HG03342 (cell line): ENCODE data around the gene SEPTIN5.
"Not testable (repeated sequence)": the region's sequence is repeated elsewhere in the genome, so short reads cannot be mapped to it uniquely, and the experiment has no call there.

Experiments used
- ATAC-seq: cut with Tn5 transposase; IDR thresholded peaks from one replicate; pipeline ENCODE4 v1.9.1; 2021; ENCODE audit warnings: mild to moderate bottlenecking, moderate library complexity; ENCODE audit not compliant: unreplicated experiment

Gene SEPTIN5

DNA sequence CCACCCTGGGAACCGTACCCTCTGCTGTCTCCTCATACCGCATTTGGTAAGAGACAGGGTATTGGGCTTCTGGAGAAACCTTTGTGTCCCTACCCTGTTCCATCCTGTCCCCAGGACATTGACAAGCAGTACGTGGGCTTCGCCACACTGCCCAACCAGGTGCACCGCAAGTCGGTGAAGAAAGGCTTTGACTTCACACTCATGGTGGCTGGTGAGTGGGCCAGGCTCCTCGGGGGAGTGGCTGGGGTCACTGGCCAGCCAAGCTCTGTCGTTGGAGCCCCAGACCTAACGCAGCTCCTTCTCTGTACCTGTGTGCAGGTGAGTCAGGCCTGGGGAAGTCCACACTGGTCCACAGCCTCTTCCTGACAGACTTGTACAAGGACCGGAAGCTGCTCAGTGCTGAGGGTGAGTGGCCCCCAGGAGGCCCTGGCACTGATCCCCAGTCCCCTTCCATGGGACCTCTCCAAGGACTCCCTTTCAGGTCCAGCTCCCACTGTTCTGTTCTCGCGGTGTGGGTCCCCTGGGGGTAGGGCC is 5.3 kb downstream of the SEPTIN5 start:
- ATAC-seq = no peak

DNA sequence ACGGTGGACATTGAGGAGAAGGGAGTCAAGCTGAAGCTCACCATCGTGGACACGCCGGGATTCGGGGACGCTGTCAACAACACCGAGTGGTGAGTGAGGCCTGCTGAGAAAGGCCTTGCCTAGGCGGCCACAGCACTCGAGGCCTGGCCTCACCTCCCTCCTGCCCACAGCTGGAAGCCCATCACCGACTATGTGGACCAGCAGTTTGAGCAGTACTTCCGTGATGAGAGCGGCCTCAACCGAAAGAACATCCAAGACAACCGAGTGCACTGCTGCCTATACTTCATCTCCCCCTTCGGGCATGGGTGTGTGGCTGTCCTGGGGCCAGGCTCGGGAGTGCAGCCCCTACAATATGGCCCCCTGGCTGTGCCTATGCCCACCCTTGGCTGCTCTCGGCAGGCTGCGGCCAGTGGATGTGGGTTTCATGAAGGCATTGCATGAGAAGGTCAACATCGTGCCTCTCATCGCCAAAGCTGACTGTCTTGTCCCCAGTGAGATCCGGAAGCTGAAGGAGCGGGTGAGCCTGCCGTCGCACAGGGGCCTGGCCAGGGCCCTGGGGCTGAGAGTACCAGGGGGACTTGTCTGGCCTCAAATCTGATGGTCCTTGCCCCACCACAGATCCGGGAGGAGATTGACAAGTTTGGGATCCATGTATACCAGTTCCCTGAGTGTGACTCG is 6.0 kb downstream of the SEPTIN5 start:
- ATAC-seq = no peak

DNA sequence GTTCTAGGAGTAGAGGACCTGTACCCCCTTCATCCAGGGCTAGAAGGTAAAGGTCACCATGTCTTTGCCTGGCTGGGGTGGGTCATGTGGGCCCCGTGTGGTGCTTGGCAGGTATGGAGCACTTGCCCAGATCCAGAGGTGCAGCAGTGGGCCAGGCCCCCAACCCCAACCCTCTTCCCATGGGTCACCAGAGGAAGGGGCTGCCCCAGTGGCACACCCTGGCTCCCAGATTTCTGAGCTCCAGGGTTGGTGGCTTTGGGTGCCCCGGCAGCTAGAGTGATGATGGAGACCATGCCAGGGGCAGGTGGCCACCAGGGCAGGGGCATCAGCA is 6.7 kb downstream of the SEPTIN5 start:
- no peak for ATAC-seq

DNA sequence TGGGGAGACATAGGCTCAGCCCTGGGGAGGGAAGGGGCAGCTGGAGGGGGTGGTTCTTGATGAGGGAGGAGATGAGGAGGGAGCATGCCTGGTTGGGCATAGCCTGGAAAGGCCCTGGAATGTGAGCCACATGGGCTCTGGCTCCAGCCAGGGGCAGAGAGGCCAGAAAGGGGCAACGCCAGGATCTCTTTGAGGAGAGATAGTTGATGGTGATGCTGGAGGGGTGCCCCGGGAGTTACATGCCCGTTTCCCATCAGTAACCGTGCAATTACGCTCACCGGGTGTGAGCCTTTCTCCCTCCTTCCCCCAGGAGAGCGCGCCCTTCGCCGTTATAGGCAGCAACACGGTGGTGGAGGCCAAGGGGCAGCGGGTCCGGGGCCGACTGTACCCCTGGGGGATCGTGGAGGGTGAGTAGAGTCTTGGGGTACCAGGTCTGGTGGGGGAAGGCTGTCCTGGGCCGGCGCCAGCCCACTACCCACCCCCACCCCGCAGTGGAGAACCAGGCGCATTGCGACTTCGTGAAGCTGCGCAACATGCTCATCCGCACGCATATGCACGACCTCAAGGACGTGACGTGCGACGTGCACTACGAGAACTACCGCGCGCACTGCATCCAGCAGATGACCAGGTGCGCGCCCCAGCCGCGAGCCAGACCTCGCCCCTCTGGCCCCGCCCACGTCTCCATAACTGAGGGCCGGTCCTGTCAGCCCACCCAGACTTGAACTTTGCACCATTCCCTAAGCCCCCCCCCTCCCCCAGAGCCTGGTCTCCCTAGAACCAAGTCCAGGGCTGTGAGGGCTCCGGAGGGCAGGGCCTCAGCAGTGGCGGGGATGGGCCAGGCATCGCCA is 7.3 kb downstream of the SEPTIN5 start:
- no peak for ATAC-seq

DNA sequence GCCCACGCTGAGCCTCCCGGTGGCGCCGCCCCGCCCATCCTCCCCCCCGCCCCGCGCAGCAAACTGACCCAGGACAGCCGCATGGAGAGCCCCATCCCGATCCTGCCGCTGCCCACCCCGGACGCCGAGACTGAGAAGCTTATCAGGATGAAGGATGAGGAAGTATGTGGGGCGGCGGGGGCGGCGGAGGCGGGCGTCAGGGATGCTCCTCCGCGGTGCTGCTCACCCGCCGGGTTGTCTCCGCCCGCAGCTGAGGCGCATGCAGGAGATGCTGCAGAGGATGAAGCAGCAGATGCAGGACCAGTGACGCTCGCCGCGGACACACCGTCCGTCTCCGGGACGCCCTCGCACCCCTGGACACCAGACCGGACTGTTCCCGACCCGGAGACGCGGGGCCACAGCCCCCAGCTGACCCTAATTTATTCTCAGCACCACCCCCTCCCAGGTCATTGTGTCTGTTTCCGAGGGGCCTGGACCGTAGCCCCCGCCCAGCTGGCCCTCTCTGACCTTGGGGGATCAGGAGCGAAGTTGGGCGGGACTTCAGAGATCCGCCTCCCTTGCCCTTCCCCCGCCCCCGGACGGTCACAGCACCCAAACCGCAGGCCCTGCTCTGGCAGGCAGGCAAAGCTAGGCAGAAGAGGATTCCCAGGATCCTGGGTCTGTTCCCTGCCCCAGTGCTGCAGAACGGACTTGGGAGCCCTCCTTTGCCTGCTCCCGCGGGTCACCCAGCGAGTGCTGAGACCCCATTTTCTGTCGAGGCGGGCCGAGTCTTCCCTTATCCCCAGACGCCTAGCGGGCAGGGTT is 8.1 kb downstream of the SEPTIN5 start:
- ATAC-seq = no peak

DNA sequence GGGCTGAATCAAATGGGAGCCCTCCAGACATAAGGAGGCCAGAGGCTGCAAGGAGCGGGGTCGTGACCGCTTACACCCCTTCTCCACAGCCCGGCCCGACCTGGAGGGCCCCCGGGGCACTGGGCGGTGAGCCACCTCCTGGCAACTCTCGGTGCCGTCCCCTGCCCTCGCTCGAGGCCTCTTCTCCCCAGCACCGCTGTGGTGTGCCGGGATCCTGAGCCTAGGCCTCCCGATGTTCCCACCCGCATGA is 8.6 kb downstream of the SEPTIN5 start:
- ATAC-seq = no peak

DNA sequence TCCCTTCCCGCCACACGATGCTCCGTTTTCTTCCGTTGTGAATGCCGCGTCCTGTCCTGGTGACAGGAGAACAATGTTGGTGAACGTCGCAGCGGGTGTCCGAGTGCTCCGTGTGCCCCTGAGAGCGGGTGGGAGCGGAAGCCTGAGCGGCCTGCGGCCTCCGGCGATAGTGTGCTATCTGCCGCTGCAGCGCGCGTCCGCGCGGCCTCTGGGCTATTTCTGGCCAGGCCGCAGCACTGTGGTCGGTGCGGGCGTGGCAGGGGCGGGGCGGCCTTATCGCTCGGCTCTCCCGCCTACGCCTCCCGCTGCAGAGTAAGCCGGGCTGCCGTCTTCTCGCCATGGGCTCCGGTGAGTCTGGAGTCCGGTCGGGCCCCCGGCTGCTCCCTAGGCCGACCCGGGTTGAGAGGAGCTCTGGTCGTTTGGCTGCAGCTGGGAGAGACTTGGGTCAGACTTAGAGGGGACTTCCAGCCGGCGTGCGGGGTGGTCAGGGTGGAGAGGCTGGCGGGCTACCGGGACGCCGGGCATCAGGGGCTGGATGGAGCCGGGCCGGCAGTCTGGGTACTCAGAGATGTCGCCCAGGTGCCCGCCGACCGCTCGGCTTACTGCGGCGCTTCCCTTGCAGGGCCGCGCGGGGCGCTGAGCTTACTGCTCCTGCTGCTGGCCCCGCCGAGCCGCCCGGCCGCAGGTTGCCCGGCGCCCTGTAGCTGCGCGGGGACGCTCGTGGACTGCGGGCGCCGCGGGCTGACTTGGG is 9.1 kb downstream of the SEPTIN5 start, which contains the start of gene GP1BB:
TSS of gene GP1BB (plus strand) at position 308 of the 751 bp plus-strand sequence. CDS start at position 339, 31 bp downstream.
- no peak for ATAC-seq

DNA sequence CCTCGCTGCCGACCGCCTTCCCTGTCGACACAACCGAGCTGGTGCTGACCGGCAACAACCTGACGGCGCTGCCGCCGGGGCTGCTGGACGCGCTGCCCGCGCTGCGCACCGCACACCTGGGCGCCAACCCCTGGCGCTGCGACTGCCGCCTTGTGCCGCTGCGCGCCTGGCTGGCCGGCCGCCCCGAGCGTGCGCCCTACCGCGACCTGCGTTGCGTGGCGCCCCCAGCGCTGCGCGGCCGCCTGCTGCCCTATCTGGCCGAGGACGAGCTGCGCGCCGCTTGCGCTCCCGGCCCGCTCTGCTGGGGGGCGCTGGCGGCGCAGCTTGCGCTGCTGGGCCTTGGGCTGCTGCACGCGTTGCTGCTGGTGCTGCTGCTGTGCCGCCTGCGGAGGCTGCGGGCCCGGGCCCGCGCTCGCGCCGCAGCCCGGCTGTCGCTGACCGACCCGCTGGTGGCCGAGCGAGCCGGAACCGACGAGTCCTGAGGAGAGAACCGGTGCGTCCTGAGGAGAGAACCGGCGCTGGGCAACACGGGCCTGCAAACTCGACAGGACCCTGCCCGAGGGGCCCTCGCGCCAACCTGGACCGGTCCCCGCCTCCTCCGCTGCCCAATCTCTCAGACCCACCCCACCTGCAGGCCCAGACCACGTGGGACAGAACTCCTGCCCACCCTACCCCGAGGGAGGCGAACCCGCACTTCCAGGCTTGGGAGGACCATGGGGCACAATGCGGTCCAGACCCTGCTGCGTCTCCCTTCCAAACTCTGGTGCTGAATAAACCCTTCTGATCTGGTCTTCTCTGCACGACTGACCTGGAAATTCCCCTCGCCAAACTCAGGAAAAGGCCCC is 9.9 kb downstream of the SEPTIN5 start:
- ATAC-seq = no peak

DNA sequence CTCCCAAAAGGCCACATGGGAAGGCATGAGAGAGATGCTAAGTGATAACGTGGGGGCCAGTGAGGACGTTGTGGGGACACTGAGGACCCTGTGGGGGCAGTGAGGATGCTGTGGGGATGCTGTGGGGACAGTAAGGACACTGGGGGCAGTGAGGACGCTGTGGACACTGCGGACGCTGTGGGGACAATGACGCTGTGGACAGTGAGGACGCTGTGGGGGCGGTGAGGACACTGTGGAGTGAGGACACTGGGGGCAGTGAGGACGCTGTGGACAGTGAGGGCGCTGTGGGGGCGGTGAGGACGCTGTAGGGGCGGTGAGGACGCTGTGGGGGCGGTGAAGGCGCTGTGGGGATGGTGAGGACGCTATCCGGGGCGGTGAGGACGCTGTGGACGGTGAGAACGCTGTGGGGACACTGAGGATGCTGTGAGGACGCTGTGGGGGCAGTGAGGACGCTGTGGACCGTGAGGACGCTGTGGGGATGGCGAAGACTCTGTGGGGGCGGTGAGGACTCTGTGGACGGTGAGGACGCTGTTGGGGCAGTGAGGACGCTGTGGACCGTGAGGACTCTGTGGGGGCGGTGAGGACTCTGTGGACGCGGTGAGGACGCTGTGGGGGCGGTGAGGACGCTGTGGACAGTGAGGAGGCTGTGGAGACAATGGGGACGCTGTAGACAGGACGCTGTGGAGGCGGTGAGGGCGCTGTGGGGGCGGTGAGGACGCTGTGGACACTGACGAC is 10.8 kb downstream of the SEPTIN5 start:
- no peak for ATAC-seq

DNA sequence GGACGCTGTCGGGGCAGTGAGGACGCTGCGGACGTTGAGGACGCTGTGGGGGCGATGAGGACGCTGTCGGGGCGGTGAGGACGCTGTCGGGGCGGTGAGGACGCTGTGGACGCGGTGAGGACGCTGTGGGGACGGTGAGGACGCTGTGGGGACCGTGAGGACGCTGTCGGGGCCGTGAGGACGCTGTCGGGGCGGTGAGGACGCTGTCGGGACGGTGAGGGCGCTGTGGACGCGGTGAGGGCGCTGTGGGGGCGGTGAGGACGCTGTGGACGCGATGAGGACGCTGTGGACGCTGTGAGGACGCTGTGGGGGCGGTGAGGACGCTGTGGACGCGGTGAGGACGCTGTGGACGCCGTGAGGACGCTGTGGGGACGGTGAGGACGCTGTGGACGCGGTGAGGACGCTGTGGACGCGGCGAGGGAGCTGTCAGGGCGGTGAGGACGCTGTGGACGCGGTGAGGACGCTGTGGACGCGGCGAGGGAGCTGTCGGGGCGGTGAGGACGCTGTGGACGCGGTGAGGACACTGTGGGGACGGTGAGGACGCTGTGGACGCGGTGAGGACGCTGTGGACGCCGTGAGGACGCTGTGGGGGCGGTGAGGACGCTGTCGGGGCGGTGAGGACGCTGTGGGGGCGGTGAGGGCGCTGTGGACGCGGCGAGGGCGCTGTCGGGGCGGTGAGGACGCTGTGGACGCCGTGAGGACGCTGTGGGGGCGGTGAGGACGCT is 11.9 kb downstream of the SEPTIN5 start:
- ATAC-seq = not testable (repeated sequence)

DNA sequence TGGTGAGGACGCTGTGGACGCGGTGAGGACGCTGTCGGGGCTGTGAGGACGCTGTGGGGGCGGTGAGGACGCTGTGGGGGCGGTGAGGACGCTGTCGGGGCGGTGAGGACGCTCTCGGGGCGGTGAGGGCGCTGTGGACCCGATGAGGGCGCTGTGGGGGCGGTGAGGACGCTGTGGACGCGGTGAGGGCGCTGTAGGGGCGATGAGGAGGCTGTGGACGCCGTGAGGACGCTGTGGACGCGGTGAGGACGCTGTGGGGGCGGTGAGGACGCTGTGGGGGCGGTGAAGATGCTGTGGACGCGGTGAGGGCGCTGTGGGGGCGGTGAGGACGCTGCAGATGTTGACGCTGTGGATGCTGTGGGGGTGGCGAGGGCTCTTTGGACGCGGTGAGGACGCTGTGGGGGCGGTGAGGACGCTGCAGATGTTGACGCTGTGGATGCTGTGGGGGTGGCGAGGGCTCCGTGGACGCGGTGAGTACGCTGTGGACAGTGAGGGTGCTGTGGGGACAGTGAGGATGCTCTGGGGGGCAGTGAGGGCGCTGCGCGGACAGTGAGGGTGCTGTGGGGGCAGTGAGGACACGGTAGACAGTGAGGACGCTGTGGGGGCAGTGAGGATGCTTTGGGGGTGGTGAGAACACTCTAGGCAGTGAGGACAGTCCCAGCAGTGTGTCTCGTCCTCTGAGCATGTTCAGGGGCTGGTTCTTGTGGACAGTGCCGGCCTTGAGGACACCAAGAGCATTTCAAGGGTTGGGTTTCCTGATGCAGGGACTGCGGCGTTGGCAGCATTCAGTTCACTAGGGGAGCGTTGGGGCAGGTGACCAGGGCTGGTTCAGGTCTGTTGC is 13.2 kb downstream of the SEPTIN5 start:
- no peak for ATAC-seq

DNA sequence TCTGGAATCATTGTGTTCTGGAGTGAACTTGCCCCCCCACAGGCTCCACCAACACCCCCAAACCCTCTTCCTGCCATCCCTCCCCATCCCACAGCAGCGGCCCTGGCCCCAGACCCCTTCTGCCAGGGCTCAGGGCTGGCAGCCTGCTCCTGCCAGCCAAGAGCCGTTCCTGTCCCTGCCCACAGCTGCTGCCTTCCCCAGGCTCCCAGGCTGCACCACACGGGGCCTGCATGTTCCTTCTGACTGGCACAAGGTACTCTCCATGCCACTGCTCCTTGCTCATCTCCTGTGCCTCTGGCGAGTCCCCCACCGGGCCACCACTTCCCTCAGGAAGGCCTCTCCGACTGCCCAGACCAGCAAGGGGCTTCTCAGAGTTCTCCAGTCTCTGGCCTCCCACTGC is 14.0 kb downstream of the SEPTIN5 start:
- no peak for ATAC-seq

DNA sequence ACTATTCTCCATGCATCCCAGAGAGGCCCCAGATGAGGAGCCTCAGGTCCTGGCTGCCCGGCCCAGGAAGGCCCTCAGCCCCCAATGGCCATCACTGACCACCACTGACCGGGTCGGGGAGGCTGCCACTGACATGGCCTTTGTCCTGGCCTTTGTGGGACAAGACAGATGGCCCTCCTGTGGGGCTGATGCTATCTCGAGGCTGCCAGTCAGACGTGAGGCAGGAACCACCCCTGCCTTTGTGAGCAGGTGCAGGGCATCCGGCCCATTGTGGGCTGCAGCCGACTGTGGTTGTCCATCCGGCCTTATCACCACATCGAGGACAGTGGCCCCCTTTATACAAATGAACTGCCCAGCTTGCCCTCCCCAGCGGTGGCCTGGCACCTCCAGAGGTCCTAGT is 14.5 kb downstream of the SEPTIN5 start:
- no peak for ATAC-seq

DNA sequence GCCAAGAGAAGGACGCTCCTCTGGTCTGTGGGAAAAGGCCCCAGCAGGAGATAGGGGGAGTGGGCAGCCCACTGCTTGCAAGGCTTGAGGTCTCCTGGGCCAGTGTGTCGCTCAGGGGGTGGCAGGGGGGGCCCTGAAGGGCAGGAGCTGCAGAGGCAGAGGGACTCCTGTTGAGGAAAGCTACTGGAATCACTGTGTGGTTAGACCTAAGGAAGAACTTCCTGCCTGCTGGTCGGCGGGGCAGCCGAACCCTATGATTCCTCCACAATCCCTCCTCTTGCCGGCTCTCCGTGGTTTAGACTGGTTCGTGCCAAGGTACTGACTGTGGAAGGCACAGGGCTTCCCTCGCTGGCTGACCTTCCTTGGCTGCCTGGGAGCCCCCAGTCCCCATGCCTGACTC is 15.2 kb downstream of the SEPTIN5 start:
- ATAC-seq = no peak

DNA sequence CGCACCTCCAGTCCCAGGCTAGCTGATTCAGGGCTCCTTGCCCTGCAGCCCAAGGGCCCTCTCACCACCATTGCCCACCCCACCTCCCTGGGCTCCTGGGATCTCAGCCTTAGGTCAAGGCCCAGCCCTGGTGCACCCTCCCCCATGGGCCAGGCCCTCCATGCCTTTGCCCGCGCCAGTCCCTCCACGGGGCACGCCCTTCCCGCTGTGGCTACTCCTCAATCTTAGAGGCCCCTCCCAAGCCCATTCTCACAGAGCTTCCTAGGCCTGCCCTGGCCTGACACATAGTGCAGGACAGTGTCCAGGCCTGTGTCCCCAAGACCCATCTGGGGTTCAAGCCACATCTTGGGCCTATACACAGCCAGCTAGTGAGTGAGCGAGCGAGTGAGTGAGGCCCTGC is 15.9 kb downstream of the SEPTIN5 start:
- no peak for ATAC-seq

DNA sequence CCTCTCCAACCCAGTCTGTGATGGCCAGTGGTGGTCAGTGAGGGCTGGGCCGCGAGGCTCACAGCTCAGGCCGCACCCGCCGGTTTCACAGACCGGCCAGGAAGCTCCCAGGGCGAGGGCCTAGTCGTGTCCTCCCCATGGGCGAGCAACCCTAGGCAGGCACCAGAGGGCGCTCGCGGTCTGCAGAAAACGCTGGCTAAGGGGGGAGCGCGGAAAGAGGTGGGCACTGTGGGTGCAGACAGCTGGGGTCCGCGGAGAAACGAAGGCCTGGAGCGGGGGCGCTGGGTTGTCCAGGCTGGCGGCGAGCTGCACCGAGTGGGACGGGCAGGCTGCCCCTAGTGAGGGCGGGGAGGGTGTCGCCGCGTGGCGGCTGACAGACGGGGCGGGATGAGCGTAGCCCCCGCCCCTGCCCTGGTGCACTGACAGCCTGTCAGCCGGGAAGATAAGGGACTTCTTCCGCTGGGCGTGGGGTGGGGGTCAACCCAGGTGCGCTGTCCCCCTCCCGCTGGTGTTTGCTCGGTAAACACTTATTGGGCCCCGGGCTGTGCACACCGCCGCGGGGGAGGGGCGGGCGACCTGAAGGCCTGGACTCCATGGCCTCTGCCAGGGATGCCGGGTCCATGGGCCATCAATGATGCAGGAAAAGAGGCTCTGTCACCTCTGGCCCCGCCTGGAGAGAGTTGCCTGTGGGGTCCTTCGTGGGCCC is 16.5 kb downstream of the SEPTIN5 start:
- no peak for ATAC-seq
